Fibroblast of villous mesenchyme (primary cell): ENCODE data around the gene JMJD7. TPM values are rescaled to one million over a fixed set of nuclear protein-coding genes. Genes with fewer than 3 reads are reported as not detected.

Source experiments
- DNase-seq: peaks from one replicate; pipeline ENCODE4 v3.0.0-alpha.2; 2010; ENCODE audit warnings: low read depth
- H3K4me3 ChIP-seq: 2 replicates; pipeline ENCODE4 v1.5.1; 2011; ENCODE audit warnings: low read depth, mild to moderate bottlenecking, low read length
- total RNA-seq: library from RNA; depleted of rRNA; stranded (reverse); fragments of >200 nt; gene quantifications from 2 replicates; pipeline ENCODE4 v1.2.3, GENCODE V29; 2012
- TF ChIP-seq, protein P1 (sequence below): IDR thresholded peaks from 2 replicates; pipeline ENCODE4 v1.5.1; 2012; ENCODE audit warnings: low read depth, mild to moderate bottlenecking, low read length; ENCODE audit not compliant: insufficient read depth

JMJD7 gene
- total RNA-seq, 1 donor = 2.2 TPM

DNA sequence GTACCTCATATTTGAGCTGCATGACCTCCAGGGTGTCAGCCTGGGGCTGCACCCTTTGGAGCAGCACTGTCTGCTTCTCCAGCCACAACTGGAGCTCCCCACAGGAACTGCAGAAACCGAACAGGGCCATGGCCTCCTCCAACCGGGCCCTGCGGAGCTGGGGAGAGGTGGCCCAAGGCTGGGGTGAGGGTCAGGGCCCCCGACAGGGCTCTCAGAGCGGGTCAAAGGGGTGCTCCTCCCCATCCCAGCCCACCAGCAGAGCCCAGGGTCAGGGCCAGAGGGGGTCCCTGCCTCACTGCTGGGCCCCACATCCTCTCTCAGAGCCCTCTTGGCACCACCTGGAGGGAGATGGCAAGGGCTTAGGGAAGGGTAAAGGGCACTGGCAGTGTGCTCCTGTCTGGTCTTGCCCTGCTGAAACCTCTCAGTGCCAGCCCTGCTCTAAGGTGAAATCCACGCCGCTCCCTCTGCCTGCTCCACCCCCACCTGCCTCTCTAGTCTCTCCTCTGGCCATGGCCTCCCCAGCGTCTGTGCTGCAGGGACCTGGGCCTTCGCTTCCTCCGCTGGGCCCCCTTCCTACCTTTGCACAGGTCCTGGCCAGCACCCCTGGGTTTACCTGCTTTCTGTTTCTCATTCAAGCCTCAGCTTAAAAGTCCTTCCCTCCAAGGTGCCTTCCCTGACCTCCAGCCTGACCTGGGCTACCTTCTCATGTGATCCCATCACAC, 52.4 kb downstream of the JMJD7 start:
- DNase-seq = no peak
- TF ChIP-seq, protein P1, sequence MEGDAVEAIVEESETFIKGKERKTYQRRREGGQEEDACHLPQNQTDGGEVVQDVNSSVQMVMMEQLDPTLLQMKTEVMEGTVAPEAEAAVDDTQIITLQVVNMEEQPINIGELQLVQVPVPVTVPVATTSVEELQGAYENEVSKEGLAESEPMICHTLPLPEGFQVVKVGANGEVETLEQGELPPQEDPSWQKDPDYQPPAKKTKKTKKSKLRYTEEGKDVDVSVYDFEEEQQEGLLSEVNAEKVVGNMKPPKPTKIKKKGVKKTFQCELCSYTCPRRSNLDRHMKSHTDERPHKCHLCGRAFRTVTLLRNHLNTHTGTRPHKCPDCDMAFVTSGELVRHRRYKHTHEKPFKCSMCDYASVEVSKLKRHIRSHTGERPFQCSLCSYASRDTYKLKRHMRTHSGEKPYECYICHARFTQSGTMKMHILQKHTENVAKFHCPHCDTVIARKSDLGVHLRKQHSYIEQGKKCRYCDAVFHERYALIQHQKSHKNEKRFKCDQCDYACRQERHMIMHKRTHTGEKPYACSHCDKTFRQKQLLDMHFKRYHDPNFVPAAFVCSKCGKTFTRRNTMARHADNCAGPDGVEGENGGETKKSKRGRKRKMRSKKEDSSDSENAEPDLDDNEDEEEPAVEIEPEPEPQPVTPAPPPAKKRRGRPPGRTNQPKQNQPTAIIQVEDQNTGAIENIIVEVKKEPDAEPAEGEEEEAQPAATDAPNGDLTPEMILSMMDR = no peak
- H3K4me3 ChIP-seq = no peak overlapping the region

DNA sequence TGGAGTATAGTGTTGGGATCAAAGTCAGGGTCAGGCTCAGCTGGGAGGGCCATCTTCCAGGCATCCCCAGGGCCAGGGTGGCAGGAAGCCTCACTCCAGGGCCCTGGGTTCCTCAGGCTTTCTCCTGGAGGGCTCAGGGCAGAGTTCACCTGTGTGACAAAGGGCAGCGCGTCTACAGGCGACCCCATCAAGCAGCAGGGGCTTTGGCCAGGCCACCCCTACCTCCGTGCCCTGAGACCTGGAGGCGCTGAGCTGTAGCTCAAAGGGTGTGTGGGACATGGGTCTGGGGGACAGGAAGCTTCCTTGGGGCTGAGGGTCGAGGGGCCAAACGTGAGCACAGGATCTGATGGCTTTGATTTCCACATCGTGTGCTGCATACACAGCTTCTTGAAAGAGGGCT, 53.2 kb downstream of the JMJD7 start:
- TF ChIP-seq, protein P1 = no peak
- no peak overlapping the region for H3K4me3 ChIP-seq
- DNase-seq = no peak

DNA sequence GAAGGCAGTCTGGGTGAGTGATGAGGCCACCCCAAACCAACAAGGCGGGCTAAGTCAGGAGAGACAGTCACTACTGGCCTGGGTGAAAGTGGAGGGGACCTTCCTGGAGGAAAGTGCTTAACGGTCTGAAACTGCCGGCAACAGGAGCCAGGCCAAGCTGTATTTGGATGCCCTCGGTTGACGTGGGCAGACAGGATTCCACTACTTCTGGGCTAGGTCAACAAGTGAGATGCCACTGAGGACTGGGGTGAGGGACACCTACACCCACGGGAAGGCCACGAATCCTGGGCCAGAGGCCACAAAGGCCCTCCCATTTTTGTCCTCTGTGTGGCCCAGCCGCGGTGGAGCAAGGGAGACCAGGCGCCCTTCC, 53.6 kb downstream of the JMJD7 start:
- DNase-seq = no peak
- no peak overlapping the region for H3K4me3 ChIP-seq
- TF ChIP-seq, protein P1 = no peak

DNA sequence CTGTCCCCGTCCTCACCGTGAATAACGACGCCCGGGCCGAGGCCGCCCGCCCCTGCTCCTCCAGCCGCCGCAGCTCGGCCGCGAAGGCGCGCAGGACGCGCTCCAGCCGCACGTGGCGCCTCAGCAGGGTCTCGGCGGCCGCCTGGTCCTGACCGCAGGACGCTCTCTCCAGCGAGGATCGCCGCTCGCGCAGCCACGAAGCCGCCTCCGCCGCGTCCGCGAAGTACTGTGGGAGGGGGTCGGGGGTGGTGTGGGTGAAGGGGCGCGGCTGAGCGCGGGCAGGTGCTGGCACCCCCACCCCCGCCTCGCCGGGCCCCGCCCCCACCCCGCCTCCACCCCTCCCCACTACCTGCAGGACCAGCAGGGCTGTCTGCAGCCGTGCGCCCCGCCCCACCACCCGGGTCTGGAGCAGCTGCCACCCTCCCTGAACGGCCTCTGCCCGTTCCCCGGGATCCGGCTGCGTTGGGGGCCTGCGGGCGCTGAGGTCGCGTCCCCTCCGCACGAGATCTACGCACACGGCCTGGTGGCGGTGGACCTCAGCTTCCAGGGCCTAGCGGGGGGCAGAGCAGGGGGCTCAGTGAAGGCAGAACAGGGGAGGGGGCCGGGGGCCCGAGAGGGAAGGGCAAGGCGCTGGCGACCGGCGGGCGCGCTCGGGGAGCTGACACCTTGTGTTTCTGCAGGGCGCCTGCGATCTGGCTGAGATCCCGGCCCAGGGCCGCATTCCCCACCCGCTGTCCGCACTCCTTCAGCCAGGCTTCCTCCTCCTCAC, 54.2 kb downstream of the JMJD7 start:
- TF ChIP-seq, protein P1 = no peak
- no peak for DNase-seq
- H3K4me3 ChIP-seq = no peak overlapping the region

DNA sequence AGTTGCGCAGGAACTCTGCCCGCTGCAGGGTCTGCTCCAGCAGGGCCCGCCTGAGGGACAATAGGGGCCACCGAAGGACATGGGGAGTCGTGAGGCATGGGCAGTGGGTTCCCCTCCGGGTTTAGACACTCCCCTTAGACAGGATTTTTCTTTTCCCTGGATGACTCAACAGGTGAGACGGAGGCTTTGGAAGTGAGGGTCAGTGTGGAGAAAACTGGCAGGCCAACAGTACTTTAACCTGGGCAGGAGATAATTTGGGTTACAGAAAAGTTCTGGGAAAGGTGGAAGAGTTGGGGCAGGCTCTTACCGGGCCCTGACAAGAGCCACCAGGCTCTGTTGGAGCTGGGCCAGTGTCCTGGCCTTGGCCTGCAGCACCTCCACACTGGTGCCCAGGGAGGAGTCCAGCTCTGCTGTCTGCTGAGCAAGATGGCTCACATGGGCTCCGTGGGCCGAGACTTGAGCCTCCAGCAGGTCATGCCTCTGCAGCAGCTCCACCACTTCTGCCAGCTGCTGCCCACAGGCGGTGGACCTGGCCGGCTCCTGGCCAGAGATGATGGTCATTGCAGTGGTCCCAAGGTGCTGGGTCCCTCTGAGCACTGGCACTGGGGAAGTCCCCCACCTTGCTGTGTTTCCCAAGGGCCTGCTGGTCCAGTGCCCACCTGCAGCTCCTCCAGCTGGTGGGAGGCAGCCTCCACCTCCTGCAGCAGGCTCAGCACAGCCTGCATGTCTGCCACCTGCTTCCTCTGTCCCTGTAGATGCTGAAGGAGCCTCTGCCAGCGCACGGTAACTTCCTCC, 55.0 kb downstream of the JMJD7 start:
- TF ChIP-seq, protein P1 = no peak
- H3K4me3 ChIP-seq = no peak overlapping the region
- DNase-seq = no peak

DNA sequence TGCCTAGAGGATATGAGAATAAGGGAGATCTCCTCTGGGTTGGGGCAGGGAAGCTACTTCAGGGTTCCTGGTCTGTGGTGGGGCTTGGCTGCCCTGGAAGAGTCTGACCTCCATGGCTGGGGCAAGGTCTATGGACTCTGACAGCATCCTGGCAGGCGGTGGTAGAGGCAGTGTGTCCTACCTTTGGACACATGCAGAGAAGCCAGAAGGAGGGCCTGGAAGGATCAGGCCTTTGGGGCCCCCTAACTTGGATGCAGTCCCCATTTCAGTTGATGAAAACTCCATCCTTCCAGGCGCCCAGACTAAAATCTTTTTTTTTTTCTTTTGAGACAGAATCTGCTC, 55.6 kb downstream of the JMJD7 start:
- TF ChIP-seq, protein P1 = no peak
- no peak for DNase-seq
- H3K4me3 ChIP-seq = no peak overlapping the region
